RWPE2 (cell line): Measurements from ENCODE around the gene PCBP3.
A peak's percentile ranks its signal among the peaks of the same experiment; 100 is the strongest.

Experiments
- ATAC-seq: fragments of 200-7000 bp; cut with Tn5 transposase; 3 replicates; pipeline ENCODE4 v1.9.1; 2021; ENCODE audit warnings: low read depth
- DNase-seq: peaks from one replicate; pipeline ENCODE4 v3.0.0-alpha.2; 2020; ENCODE audit warnings: low spot score
- H3K27ac ChIP-seq: fragments of 450-650 bp; 2 replicates; pipeline ENCODE4 v1.5.1; 2017; ENCODE audit warnings: mild to moderate bottlenecking; ENCODE audit not compliant: poor library complexity, severe bottlenecking
- H3K27me3 ChIP-seq: fragments of 250-450 bp; sonication (Bioruptor Pico); 2 replicates; pipeline ENCODE4 v1.5.1; 2021; ENCODE audit warnings: mild to moderate bottlenecking, moderate library complexity; ENCODE audit not compliant: insufficient read depth, poor library complexity, severe bottlenecking
- H3K36me3 ChIP-seq: fragments of 250-450 bp; sonication (Bioruptor Pico); 2 replicates; pipeline ENCODE4 v1.5.1; 2020; ENCODE audit warnings: low read depth, mild to moderate bottlenecking, moderate library complexity
- H3K4me1 ChIP-seq: fragments of 250-450 bp; sonication (Bioruptor Pico); 2 replicates; pipeline ENCODE4 v1.5.1; 2021; ENCODE audit warnings: mild to moderate bottlenecking, moderate library complexity; ENCODE audit not compliant: insufficient read depth, poor library complexity, severe bottlenecking
- H3K4me3 ChIP-seq: fragments of 250-450 bp; sonication (Bioruptor Pico); 2 replicates; pipeline ENCODE4 v1.5.1; 2021; ENCODE audit warnings: mild to moderate bottlenecking, moderate library complexity; ENCODE audit not compliant: severe bottlenecking
- H3K9me3 ChIP-seq: fragments of 250-450 bp; sonication (Bioruptor Pico); 2 replicates; pipeline ENCODE4 v1.5.1; 2021; ENCODE audit warnings: mild to moderate bottlenecking, moderate library complexity; ENCODE audit not compliant: severe bottlenecking
- CTCF ChIP-seq: fragments of 450-650 bp; IDR thresholded peaks from one replicate; pipeline ENCODE4 v1.5.1; 2017; ENCODE audit warnings: mild to moderate bottlenecking, moderate library complexity; ENCODE audit not compliant: poor library complexity, severe bottlenecking

The PCBP3 gene

DNA sequence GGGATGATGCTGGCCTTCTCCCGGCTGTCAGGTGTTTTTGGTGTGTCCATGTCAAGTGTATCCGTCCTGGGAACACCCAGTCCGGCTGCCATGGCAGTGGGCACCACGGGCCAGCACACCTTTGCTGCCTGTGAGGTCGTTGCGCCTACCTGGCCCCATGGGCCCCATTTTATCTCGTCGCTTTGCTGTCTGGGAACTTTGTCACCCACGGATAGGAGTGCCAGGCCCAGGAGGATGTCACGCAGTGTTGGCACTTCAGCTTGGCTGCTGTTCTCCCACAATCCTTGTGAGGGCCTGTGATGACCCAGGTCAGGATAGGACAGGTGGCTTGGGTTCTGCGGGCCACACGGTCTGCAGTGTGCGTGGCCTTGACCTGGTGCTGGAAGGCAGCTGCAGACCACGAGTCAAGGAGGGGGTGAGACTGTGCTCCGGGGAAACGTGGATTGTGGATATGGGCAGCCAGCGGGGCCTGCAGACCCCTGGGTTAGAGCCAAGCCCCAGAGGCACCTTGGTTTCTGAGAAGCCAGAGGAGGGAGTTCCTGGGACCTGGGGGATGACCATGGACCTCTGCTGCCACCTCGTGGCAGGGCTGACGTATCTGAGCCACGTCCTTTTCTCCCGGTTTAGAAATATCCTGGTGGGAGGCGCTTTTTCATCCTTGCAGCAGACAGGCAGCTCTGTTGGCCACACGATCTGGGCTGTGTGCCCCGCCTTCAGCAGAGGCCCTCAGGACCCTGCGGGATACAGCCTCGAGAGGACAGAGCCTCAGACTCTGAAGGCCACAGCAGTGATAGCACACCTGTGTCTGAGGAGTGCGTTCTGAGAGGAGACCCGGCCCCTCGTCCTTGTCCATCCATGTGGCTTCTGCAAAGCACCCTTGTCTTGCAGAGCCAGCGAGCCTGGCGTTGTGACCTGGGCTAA lies 176.9 kb downstream of the PCBP3 start:
- ATAC-seq (peak; percentile 73), DNase-seq (peak; percentile 66)
- Histone ChIP-seq H3K9me3 (no peaks in the 10 kb centered on the region), H3K27me3 (no peaks in the 10 kb centered on the region), H3K4me3 (no peak overlapping the region), H3K27ac (no peak overlapping the region), H3K36me3 (no peaks in the 10 kb centered on the region), H3K4me1 (peaks cover 14% of the 10 kb centered on the region)
- peak; percentile 88 for TF ChIP-seq CTCF

- H3K27me3 ChIP-seq: no peaks in the 10 kb centered on the region
- no peak overlapping the region for H3K4me3 ChIP-seq
- H3K9me3 ChIP-seq: no peaks in the 10 kb centered on the region
- ATAC-seq (no peak), DNase-seq (no peak)
- peaks cover 14% of the 10 kb centered on the region for H3K4me1 ChIP-seq
- H3K36me3 ChIP-seq: no peaks in the 10 kb centered on the region
- no peak for TF ChIP-seq CTCF
- no peak overlapping the region for H3K27ac ChIP-seq
Measured at GRCh38 chr21:45821315-45821962, 177.9 kb downstream of the PCBP3 start.

GRCh38 chr21:45821998-45822397 lies 178.5 kb downstream of the PCBP3 start:
- Histone ChIP-seq H3K4me1 (peaks cover 14% of the 10 kb centered on the region), H3K27ac (no peak overlapping the region), H3K36me3 (no peaks in the 10 kb centered on the region), H3K27me3 (no peaks in the 10 kb centered on the region), H3K9me3 (no peaks in the 10 kb centered on the region), H3K4me3 (no peak overlapping the region)
- ATAC-seq (no peak), DNase-seq (no peak)
- no peak for TF ChIP-seq CTCF

GRCh38 chr21:45822429-45823099 lies 179.0 kb downstream of the PCBP3 start:
- no peak for DNase-seq
- no peak for TF ChIP-seq CTCF

More at GRCh38 chr21:45822429-45823099, 179.0 kb downstream of the PCBP3 start:
- Histone ChIP-seq H3K4me3 (no peak overlapping the region), H3K9me3 (no peaks in the 10 kb centered on the region), H3K27ac (no peak overlapping the region), H3K4me1 (peaks cover 14% of the 10 kb centered on the region), H3K27me3 (no peaks in the 10 kb centered on the region), H3K36me3 (no peaks in the 10 kb centered on the region)
- no peak for ATAC-seq
